DMS114 treated with DMSO at 0.1 percent for 48 hours (cell line): Measurements from ENCODE around the gene EVL.

Experiments used
- DNase-seq: peaks from one replicate; lab custom pipeline; 2025; ENCODE audit not compliant: unreplicated experiment; lab: John Stamatoyannopoulos, UW

Gene EVL

DNA sequence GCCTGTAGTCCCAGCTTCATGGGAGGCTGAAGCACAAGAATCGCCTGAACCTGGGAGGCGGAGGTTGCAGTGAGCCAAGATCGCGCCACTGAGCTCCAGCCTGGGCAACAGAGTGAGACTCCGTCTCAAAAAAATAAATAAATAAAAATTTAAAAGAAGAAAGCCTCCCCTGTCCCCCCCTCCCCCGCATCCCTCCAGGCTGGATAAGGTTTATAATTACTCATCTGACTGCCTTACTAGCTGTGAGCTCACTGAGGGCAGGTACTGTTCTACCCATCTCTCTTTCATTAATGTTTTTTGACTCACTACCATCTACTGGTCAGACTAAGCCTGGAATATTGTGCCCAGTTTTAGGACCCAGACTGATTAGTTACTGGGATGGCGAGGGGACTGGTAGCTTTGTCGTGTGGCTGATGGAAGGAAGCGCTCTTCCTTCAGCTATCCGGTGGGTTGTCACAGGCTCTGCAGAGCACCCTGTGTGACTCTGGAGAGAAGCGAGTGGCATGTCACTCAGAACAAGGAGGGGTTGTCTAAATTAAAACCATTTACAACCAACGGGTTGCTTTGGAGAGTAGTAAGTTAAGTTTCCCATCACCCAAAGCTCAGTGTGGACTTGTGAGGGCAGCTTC, 16.9 kb downstream of the EVL start:
- no peak for DNase-seq

- no peak for DNase-seq
These were observed 17.5 kb downstream of the EVL start for GRCh38 chr14:100082723-100083122.

DNA sequence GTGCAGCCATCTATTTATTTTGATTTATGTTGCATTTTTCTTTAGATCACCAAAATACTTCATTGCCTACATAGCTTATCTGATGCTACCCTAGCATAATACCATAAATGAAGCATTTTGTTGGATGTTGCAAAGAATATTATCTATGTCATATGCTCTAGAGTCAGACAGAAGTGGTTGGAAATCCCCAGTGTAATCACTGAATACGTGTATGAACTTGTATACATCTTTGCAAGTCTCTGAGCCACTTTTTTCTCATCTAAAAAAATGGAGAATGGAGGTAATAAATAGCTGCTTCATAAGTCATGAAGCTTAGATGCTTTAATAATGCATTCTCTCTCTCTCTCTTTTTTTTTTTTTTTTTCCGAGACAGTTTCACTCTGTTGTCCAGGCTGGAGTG, 18.5 kb downstream of the EVL start:
- no peak for DNase-seq

DNA sequence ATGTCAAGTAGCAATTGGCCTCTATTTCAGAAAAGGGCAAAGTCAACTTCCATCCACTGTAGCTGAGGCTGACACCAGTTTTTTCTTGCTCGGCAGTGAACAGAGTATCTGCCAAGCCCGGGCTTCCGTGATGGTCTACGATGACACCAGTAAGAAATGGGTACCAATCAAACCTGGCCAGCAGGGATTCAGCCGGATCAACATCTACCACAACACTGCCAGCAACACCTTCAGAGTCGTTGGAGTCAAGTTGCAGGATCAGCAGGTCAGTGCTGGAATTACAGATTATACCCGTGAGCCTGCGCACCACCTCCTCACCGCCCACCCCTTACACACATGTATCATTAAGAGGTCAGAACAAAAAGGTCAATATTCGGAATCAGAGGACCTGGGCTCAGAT, 19.4 kb downstream of the EVL start:
- no peak for DNase-seq

GRCh38 chr14:100085462-100085861, 20.2 kb downstream of the EVL start:
- no peak for DNase-seq

GRCh38 chr14:100086361-100086760, 21.1 kb downstream of the EVL start:
- DNase-seq: no peak

DNA sequence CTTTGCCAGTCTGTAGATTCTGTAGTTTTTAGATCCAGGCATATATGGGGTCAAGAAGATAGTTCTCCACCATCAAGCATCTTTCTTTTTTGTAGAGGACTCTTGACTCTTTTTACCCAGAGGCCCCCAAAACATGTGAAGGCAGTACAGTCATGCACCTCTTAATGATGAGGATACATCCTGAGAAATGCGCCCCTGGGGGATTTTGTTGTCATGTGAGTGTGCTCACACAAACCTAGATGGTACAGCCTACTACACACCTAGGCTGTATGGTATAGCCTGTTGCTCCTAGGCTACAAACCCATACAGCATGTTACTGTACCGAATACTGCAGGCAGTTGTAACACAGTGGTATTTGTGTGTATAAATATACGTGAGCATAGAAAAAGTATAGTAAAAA, 23.0 kb downstream of the EVL start:
- no peak for DNase-seq

DNA sequence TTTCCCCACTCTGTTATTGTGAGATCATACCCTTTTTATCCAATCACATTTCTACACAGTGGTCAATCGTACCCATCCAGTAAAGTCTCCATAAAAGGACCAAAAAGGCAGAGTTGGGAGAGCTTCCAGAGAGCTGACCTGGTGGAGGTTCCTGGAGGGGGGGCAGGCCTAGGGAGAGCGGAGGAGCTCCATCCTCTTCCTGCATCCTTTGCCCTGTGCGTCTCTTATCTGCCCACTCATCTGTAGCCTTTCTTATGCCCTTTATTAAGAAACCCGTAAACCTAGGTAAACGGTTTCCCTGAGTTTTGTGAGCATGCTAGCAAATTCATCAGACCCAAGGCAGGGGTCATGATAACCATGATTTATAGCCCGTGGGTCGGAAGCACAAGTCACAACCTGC, 26.2 kb downstream of the EVL start:
- no peak for DNase-seq

DNA sequence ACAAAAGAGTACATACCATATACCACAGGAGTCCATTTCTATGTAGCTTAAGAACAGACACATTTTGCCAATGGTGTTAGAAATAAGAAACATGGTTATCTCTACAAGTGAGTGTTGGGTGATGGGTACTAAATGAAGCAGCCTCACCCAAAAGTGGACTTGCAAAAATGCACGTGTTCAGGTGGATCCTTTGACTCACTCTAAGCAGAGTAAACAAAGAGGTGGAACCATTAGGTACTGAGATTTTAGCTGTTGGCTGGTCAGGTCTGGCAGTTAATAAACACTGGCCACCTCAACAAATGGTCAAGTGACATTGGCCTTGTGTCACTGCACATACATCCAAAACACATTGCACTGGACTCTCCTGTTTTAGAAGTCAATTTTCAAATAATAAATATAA, 27.6 kb downstream of the EVL start:
- no peak for DNase-seq

DNA sequence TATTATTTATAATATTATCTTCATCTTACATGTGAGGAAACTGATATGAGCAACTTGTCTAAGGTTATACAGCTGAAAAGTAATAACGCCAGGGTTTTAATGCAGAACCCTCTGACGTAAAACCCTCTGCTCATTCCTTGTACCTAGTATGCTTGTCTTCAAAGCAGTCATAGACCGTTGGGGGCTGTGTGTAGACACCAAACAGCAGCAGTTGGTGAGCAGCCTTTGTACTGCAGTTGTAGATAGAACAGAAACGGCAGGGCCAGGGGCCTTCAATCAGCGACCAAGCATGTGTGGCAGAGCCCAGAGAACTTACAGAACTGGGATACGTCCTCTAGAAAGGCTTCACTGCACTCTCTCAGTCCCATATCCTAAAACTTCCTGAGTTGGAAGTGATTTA, 28.1 kb downstream of the EVL start:
- DNase-seq: no peak

- no peak for DNase-seq
These were observed 31.4 kb downstream of the EVL start for GRCh38 chr14:100096656-100097055.

DNA sequence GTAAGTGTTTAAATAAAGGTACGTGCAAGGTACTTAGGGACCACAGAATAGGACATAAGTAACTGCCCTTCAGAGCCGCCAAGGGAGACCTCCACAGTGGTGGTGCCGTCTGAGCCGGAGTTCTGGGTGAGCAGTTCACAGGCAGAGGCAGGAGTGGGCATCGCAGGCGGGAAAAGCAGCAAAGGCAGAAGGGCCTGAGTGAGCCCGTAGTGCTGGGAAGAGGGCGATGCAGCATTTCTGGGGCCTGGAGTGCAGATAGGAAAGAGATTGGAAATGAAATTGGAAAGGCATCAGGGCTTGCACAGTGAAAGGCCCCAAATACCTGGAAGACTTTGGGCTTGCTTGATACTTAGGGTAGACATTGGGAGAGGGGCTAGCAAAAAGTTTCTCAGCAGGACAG, 32.9 kb downstream of the EVL start:
- DNase-seq: no peak

DNA sequence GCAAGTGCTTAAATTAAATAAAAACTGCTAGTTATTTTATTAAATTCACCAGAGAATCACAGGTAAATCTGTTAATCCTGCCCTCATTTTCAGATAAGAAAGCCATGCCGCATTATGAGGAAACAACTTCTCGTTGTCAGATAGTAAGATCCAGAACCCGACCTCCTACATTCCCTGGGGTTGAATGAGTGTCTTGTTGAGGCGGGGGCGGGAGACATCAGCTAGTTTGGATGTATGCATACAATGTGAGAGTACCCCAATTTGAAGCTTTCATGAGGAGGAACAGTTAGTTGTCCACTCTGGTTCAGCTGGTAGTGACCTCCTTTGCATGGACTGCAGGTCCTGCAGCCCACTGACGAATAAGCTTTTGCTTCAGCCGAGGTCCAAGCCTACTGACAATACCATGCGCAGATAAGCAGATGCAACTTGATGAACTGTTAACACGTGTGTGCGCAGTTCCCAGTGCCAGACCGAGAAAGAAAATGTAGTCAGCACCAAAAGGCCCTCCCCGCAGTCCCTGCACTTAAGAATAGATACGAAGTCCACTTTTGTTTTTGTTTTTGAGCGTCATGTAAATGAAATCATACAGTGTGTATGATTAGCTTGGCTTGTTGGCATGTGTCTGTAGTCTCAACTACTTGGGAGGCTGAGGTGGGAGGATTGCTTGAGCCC, 34.9 kb downstream of the EVL start:
- no peak for DNase-seq

DNA sequence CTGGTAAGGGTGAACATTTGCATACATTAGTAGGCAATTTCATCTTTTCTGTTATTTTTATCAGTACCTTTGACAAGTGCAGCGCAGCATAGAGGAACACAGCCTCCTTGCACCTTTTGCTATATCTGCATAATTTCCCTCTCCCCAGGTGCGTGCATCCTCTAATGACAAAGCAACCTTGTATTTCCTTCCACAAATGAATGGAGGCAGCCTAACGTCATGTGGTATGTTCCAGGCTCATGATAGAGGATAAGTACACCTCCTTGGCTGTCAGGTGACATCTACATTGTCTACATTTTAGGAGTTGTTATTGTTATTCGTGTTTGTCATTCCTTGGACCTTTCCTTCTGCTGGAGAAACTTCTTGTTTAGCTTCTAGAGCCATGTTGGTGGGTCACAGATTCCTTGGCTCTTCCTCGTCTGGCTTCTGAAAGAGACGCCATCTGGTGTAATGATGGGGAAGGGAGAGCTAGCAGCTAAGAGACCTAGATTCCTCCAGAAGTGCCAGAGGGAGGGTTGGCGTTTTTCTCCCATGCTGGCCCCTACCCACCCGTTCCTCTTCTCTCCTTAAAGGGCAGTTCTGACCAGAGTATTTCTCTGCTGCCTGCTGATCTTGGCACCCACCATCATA, 37.0 kb downstream of the EVL start:
- no peak for DNase-seq

DNA sequence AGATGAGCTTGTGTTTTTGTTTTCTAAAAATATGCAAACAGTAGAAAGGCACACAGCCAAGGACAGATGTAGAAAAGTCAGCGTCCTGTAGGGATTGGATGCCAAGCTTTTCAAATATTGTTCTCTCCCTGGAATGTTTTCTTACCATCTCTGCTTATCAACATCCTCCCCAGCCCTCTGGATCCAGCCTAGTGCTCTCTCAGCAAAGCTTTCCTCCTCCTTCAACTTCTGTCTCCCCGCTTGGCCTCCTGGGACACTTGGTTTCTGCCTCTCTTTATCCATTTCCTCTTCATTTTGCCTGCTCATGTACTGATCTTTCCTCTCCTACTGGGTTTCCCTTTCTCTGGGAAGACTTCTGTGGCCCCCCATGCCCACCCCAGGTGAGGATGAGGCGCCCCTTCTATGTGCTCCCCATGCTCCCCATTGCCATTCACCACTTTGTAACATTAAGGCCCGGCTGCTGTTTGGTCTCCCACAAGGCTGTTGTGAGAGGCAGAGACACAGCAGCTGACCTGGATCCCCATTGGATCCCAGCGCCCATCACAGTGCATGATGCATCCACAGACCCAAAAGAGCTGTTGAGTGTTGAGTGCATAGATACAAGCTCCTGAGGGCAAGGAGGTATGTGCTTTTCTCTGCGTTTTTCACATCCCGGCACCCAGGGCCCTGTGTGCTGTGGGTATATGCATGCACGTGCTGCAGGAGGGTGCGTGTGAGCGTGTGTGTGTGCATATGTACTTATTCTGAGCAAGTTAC, 38.2 kb downstream of the EVL start:
- DNase-seq: no peak

- DNase-seq: no peak
These were observed 38.8 kb downstream of the EVL start for GRCh38 chr14:100104006-100104352.

DNA sequence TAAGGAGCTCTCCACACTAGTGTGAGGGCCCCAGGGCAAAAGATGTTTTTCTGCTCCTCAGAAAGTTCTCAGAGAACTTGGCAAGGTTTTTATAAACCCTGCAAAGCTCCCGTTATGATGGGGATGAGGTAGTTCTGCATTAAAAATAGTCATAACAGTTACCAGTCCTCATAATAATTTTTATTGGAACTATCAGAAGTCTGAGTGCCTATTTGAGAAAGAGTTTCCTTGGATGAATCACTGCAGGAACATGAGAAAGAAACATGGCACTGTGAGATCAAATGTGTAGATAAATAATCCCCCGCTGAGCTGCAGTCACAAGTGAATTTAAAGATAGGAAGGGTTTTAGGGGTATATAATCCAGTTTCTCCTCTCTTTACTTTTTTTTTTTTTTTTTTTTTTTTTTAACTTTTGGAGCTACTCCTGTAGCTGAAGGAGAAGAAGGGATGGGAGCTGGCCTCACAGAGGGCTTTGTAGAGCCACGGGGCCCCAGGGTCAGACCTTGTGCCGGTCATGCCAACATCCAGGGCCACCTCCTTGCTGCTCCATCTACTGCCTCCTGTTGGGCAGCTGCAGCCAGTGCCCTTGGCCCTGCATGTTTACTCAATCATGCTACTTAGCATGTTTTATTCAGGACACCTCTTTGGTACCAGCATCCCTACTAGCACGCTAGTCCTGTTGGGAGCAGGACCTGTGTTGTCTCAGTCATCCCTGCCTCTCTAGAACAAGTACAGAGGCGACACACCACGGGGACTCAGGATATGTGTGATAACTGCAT, 39.5 kb downstream of the EVL start:
- no peak for DNase-seq

DNA sequence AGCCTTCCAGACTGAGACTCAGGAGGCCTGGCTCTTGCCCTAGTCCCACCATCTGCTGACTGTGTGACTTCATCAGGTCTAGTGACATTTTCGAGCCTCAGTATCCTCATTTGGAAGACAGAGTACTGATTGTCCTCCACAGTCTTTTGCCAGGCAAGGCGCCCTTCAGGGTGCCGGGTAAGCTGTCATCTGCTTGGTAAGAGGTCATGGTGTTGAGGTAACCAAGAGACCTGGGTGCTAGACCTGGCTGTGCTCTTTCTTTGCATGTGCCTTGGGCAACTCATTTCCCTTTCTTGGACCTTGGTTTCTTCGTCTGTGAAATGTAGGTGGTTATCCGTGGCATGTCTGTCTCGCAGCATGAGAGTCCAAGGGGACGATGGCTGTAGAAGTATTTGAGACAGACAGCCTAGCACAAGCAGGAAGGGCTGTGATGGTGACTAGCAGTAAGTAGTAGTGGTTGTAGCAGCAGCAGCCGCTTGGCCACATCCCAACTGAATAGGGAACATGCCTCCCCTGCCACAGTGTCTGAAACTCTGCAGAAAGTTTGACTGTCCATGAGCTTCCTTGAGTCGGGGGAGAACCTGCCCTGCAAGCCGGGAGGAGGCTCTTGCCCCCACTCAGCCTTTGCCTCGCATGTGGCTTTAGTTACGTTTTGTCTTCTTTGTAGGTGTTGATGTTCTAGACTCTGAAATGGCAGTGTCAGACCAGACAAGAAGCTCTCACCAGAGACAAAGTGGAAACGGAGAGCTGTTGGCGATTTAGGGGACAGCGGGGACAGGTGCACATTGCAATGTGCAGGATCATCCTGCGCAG, 40.3 kb downstream of the EVL start:
- DNase-seq: no peak

DNA sequence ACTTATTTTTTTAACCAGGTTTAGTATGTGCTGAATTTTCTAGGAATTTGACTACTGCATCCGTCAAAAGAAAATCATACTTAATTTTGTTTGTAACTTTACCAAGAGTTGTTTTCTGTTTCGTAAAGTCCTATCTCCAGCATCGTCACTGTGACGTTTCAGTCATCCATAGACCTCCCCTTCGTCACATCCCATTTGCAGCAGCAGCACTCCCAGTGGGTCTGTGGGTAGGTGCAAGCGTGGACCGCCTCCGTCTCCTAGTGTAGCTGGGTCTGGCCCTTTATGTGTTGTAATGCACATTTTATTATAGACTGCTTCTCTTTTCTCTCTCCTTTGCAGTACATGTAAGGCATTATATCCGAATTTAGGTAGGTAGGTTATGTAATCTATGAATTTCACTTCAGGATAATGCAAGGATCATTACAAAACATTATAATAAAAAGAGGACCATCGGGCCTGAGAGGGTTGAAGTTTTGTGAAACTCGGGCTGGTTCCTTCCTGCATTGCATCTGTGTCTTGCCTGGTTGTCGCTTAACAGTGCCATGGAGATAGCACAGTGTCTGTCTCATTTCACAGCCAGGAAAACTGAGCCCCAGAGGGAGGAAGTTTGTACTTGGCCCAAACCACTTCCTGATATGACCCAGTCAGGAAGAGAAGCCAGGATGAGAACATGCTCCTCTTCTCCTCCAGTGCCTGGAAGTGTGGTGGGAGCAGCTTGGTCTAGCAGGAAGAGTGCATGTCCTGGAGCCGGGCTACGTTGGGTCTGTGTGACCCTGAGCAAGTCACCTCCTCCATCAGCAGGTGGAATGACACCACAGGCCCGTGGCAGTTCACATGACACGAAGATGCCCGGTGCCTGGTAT, 41.3 kb downstream of the EVL start:
- no peak for DNase-seq

DNA sequence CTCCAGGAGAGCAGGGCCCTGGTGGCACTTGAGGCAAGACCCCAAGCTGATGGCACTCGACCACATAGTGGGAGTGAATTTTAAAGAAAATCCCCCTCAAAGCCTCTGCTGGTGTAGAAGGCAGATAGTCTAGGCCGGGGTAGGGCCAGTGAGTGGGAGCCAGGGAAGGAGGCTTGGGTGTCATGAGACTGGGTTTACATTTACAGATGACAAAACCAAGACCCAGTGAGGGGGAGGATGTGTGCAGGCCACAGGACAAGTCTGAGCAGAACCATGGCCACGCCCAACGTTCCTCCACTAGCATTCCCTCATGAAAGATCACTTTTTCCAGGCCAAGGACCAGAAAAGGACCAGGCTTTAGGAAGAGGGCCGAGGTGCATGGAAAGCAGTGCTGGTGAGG, 42.0 kb downstream of the EVL start:
- no peak for DNase-seq
